AML-193 (cell line): ENCODE data around the gene SMIM35.
A peak's percentile ranks its signal among the peaks of the same experiment; 100 is the strongest.

Experiments
- DNase-seq, 2 experiments: peaks; one replicate each; lab custom pipeline; 2025; lab: John Stamatoyannopoulos, UW

The SMIM35 gene

DNA sequence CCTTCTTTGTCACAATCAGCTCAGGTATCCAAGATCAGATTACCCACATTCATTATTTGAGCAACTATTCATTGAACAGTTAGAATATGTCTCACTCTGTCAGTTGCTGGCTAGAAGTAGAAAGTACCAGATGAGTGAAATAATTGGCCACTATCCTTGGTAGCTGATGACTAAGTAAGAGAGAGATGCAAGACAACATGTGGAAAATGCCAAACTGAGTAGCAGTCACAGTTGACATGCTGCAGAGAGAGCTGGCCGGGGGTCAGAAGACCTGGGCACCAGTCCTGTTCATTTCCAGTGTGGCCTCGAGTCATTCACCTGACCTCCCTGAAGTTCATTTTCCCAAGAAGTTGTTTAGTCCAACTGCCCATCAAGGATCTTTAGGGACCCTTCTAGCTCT, 22.5 kb upstream of the SMIM35 start:
- no peak for DNase-seq

DNA sequence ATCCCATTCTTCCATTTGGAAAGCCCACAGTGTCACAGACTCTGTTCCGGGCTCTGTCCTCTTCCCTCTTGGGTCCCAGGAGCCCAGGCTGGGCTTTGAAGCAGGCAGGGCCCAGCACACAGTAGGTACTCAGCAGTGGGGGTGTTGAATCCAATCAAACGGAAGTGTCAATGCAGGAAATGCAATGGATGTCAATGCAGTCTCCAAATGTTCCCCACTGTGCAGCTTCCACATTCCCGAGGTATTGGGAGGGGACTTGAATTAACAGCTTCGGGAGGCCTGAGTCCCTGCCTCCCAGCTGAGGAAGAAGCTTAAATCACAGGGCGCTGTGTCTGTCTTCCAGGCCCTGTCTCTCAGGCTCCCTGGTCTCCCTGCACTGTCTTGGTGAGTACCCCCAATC, 21.8 kb upstream of the SMIM35 start:
- no peak for DNase-seq

DNA sequence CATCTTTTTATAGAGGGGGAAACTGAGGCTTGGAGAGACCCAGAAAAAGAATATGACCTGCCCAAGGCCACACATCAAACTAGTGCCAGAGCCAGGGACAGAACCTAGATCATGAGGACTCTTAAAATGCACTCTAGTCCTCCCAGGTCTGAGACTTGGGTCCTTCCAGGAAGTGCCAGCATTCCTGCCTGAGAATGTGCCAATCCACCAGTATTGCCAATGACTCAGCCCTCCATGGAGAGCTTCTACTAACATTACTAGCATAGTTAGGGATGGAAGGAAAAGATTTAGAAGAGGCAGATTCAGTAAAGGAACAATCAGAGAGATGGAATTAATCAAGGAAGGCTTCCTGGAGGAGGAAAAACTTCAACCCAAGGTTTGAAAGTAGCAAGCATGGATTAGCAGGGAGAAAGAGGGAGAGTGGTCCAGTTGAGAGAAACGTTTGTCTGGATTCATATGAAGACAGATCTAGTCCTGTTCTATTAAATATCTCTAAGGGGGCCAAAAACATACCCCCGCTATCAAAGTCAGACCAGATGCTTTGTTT, 20.1 kb upstream of the SMIM35 start:
- no peak for DNase-seq

DNA sequence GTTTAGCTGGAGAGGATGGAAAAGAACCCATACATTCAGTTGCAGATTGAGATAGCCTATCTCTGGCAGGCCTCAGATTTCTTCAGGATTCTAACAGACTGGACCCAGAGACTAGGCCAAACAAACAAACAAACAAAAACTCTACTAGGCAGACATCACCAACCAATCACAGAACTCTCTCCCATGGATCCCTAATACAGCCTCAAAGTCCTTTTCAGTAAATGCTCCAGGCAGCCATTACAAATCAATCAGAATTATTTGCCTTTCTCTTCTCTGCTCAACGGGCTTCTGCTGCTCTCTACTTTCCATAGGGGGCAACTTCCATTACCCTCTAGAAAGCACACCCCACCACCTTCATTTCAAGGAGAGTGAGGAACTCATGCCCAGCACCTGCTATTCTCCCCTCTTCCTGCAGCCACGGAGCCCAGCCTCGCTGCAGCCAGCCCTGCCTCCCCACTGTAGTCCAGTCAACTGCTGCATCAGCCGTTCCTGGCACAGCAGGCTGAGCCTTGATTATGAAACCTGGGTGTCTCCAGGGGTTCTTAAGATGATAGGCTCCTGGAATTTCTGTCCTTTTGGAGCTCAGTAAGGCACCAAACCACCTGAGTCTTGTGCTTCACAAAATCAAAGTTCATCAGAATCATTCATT, 19.0 kb upstream of the SMIM35 start:
- no peak for DNase-seq

DNA sequence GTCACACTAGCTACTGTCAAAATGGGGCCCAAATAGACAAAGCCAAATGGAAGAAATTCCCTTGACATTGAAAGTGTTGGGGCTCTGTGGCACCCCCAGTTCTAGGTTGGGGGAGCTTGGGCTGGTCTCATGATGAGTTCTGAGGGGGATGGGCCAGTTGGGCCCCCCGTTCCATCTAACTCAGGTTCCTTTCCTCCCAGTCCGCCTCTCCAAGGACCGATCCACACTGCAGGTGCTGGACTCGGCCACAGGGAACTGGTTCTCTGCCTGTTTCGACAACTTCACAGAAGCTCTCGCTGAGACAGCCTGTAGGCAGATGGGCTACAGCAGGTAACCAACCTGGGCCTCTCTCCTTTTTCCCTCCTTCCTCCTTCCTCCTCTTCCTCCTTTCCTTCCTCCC, 17.7 kb upstream of the SMIM35 start:
- no peak for DNase-seq

DNA sequence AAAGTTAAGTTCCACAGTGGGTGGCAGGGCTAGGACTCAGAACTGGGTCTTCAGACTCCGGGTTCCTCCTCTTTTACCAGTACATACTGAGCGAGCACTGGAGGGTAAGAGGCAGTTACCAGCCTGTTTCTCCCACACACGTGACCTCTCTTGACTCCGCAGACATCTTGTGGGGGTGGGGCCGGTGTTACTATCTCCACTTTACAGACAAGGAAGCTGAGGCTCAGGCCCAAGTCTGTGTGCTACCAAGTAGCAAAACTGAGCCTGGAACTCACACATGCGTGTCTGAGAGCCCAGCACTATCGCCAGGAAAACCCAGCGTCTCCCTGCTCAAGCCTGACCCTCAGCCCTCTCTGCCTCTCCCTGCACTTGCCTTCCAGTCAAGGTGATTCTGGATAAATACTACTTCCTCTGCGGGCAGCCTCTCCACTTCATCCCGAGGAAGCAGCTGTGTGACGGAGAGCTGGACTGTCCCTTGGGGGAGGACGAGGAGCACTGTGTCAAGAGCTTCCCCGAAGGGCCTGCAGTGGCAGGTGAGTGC, 16.0 kb upstream of the SMIM35 start:
- DNase-seq: no peak

DNA sequence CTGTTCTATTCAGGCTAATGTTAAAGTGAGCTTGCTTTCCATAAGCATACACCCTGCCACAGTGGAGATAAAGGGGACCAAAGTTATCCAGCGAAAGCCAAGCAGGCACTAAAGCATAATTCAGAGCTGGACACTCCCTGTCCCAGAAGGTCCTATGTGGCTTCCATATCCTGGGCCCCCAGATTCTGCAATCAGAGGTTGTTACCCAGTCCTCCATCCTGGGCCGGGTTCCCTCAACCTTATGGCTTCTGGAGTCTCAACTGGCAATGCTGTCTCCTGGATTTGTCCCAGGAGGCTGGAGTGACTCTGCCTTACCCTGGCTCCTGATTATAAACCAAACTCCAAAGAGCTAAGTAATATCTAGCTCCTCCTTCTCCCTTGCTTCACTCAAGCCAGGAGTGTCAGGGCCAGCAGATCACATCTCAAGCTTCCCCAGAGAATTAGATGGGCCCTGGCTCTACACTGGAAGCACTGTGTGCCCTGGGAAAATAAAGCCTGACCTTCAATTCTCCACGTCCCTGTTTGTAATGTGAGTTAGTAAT, 14.0 kb upstream of the SMIM35 start:
- no peak for DNase-seq

DNA sequence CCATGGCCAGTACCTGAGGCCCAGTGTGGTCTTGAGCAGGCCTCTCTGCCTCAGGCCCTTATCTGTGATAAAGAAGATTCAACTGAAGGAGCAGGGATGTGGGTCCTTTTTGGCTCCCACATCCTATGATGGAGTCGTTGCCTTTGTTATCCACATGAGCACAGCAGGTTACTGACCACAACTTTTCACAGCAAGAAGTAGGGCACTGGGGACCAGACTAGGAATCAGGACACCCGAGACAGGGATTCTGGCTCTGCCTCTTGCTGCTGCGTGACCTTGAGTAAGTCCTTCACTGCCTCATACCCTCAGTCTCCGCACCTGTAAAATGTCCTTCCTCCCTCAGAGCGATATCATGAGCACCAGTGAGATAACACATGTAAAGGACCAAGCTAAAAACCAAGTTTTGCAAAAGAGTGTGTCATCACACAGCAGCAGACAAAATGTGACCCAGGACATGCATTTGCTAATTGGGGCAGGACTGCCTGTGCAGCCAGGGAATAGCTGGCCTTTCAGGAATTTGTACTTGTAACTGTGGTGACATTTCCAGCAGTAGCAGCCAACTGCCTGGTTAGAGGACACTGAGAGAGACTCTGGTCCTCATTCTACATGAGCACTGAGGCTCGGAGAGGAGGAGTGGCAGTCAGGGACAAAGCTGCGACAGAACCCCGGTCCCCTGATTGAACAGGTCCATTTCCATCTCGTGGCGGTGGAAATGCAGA, 13.2 kb upstream of the SMIM35 start:
- no peak for DNase-seq

DNA sequence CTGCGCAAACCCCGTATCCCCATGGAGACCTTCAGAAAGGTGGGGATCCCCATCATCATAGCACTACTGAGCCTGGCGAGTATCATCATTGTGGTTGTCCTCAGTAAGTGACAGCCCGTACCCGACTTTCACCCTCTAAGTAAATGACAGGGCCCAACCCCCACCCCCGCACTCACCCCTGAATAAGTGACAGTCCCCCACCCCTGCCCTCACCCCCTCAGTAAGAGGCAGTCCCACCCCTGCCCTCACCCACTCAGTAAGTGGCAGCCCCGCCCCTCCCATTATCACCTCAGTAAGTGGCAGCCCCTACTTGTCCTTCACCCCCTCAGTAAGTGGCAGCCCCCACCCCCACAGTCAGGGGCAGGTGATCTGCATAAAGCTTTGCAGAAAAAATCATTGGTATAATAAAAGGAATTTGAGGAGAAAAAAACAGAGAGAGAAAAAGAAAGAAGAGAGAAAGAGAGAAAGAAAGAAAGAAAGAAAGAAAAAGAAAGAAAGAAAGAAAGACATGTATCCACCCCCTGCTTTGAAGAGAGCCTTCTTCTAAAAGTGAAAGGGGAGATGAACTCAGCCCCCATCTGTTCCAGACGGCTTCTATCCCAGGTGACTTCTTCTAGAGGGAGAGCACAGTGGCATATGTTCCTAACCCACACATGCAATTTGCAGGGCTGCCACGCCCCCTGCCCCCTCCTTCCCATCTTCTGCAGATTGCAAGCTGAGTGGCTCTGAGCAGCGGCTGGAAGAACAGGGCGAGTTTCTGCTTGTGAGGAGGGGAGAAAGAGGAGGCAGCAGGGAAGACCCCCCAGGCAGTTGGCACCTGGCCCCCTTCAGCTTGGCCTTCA, 12.5 kb upstream of the SMIM35 start:
- no peak for DNase-seq

DNA sequence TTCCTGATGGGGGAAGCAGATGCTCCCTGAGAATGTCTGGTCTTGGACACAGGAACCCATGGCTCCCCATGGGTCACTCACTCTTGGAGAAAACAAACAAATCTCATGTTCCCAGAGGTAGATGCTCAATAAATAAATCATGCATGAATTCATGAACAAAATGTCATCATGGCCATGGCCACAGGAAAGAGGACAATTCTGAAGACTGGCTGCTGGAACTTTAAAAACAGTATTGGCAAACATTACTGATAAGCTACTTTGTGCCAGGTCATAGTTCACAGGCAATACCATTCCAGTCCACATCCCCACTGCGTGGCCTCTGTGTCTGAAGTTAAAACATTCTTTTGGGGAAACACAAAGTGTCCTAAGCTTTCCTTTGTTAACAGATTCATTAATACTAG, 9.2 kb upstream of the SMIM35 start:
- DNase-seq: no peak

DNA sequence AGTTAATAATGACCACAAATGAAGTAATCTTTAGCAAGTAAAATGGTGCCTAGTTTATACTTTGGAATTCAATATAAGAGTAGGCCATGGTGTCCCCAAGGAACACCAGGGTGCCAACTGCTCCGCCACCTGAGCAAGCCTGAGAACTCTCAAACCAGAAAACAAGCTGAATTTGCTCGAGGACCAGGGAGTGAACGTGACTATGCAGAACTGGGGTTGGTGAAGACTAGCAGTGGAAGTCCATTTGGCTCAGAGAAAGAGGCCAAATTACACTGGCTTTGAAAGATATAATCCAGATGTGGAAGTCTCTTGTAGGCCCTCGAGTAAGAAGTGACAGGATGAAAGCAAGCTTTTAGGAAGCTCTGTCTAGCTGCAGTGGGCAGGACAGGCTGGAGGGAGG, 8.7 kb upstream of the SMIM35 start:
- DNase-seq: no peak

DNA sequence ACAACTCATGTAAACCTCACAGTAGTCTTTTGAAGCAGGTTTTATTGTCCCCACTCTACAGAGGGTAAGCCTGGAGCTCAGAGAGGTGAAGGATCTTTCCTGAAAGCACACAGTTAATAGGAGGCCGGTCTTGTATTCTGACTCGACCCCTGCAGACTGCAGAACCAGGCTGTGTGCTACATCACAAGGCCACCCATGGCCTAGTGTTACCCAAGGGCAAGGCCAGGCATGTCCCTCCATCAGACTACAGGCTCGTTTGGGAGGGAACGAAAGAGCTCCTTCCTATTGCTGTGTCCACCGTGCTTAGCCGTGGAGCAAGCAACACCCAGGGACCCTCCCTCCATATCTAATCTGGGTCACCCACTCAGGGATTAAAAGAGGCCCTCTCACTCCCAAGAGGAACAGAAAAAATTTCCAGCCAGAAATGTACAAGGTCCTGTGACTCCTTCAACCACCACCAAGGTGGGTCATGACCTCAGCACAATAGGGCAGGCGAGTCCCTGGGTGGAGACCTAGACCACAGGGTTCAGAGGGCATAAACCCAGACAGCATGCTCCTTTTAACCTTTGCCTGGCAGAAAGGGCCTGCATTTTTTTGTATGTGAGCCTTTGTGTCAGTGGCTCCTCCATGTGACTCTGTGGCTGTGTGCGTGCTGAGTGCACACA, 6.3 kb upstream of the SMIM35 start:
- no peak for DNase-seq

DNA sequence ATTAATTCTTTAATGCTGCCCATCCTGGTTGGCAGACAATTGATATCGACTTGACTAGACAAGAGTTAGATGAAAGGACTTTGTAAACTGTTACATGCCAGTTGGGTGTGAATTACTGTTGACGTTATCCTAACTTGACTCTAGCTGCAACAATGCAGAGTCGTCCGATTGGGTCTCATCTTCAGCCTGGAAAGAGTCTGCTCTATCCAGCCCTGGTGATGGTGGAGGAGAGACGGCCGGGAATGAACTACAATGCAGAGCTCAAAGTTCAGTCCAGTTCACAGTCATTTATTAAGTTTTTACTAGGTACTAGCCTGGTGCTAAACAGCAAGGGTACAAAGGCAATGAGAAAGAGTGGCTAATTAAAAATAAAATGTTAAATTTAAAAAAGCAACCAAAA, 4.9 kb upstream of the SMIM35 start:
- no peak for DNase-seq

DNA sequence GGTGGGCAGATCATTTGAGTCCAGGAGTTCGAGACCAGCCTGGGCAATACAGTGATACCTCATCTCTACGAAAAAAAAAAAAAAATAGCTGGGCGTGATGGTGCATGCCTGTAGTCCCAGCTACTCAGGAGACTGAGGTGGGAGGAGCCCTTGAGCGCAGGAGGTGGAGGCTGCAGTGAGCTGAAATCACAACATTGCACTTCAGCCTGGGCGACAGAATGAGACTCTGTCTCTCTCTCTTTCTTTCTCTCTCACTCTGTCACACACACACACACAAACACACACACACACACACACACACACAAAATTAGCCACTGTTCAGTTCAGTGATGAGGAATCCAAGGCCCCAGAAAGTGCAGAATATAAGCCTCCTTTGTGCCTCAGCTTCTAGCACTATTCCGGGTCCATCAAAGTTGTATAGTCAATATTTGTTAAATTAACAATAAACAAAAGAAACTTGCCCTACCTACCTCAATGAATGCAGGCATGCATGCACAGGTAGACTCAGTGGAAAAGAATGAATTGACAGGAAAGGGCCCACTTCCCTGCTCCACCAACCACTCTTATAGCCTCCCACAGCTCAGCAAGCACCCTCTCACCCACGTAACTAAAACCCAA, 3.9 kb upstream of the SMIM35 start:
- DNase-seq: no peak

DNA sequence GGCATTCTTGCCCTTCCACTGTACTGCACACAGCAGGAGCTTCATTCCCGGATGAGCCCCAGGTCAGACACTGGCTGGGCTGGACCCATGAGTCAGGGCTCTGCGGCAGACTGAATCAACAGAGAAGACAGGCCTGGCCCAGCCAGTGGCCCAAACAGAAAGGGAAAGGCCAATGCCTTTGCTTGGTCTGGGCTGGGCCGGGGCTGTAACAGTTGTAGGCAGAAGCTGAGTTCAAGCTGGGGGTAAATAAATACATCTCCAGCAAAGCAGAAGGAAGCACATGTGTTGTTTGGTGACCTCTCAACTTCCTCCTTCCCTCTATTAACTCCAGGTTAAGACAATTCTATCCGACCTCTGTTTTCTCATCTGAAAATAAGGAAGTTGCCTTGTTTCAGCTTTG, 1.8 kb upstream of the SMIM35 start:
- DNase-seq: peak; percentile 95 to 97

DNA sequence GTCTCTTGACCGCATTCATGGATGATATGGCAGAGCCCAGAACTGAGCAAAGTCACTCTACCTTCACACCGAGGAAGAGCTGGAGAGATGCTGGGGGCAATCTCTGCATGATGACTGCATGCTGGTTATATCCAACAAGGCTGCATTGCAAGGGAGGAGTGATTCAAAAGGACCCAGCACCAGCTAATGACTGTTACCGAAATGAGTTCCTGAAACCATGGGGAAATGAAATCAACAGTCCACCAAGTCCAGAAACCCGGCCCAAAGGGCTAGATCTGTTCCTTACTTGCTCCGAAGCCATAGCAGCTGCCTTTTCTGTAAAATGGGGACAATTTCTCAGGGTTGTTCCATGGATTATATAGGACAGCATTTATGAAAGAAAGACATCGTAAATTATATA, 1.2 kb upstream of the SMIM35 start:
- no peak for DNase-seq

DNA sequence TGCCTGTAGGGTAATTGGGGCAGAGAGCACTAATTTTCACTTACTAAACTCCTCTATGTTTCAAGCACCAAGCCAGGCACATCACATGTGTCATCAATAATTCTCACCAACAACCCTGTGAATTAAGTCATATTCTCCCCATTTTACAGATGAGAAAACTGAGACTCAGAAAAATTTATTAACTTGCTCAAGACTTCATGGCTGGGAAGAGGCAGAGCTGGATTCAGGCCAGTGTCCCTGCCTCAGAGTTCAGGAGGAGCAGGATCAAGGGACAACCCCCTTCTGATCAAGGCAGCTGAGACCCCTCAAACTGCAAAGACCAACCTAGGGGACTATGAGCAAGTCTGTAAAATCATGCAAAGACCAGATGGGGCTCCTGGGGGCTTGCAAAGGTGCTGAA, 2.1 kb downstream of the SMIM35 start:
- no peak for DNase-seq

DNA sequence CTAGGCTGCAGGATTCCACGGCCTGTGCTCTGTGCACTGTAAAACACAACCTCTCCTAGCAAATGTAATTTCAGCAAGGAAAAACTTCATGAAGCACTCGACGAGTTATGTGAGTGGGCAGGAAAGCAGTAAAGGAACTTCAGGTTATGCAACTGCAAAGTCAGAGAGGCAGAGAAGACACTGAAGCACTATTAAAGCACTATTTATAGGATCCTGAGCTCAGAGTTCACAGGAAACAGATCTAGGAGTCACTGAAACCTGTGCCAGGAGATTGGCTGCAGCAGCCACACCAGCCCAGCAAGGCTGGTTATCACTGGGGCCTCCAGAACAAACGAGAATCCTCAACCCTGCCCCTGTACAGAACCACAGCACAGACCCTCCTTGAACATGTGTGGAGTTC, 2.5 kb downstream of the SMIM35 start:
- peak; percentile 82 to 83 for DNase-seq

DNA sequence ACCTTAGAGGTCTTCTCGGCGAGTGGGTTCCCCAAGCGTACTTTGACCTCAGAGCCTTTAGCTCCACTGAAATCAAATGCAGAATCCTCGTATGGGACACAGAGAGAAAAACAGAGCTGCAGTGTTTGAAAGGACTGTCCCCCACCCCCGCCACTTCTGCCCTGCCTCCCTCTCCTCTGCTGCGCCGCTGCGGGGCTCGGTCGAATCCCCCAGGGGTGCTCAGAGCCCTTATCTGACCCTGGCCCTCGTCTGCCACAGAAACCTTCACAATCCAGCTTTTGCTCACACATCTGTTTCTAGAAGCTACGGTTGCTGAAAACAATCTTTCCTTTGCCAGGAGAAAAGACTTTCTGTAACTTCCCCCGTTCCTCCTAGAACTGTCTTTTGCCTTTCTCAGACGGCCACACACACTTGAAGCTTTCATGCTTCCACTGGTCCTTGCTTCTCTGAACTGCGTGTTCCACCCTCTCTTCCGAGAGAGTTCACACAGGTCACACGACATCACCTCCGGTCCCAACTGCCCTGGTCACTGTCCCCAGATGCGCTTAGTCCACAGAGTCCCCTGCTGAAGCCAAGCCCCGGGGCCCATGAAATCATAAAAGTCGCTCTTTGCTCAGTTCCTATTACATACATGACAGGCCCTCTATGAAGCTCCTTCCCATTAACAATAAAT, 3.7 kb downstream of the SMIM35 start:
- no peak for DNase-seq

DNA sequence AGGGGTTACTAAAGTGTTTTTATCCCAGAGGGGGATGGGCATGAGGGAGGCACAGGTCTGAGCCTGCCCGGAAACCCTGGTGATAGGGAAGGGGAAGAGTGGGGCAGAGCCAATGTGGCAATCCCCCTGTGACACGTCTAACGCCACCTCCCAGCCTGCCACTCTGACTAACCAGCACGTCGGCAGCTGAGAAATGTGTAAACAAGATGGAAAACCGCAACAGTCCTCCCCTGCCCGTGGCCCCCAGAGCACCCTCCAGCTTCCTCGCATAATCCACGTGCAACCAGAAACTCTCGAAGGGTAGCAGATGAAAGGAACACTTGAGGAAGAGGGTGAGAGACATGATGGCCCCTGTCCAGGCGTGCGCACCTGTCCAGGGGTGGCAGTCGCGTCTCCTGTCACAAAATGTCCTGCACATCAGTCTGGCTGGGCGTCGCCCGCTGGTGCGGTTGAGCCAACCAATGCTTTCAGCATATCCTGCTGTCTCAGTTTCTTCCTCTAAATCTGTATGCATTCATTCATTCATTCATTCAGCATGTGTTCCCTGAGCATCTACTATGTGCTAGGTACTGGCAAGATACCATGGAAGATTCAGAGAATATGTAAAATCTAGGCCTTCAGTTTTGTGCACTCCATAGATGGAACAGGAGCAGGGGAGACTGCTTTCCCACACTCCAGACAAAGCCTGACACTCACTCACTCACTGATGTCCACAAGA, 5.4 kb downstream of the SMIM35 start:
- DNase-seq: peak; percentile 14 to 34
